ENCODE data around the gene ITGA3. TPM values are rescaled to one million over a fixed set of nuclear protein-coding genes. Genes with fewer than 3 reads are reported as not detected.

The ITGA3 gene
- polyA plus RNA-seq, 1 of the 3 experiments (the other 2 are of a cell fraction), result 766 TPM

- H3K9ac ChIP-seq, result no peak overlapping the region
Measured at GRCh38 chr17:50078430-50078829, 22.5 kb downstream of the ITGA3 start.

More at GRCh38 chr17:50078430-50078829, 22.5 kb downstream of the ITGA3 start:
- Histone ChIP-seq H3K9me3 (no peaks in the 10 kb centered on the region), H2AFZ (ENCODE audit: low read depth) (no peak overlapping the region), H3K36me3 (replicated peaks in 1 of 2; ENCODE audit: control insufficient read depth in 1 of 2, insufficient read depth in 2 of 2, low read length in 1 of 2) (peaks cover 91 to 97% of the 10 kb centered on the region in 2 experiments), H3F3A (replicated peaks; ENCODE audit: insufficient read depth) (peaks cover 99% of the 10 kb centered on the region), H3K4me3 (ENCODE audit: low read depth in 2 of 2, low read length in 1 of 2) (no peak overlapping the region), H3K4me2 (no peak overlapping the region), H3K79me2 (ENCODE audit: insufficient read depth) (peaks cover 75% of the 10 kb centered on the region), H3K4me1 (ENCODE audit: control insufficient read depth in 1 of 2, insufficient read depth in 2 of 2, low read depth in 1 of 2, low read length in 1 of 2) (no peaks in the 10 kb centered on the region), H3K9me2 (no peaks in the 10 kb centered on the region), H3K27ac (ENCODE audit: low read depth in 2 of 2, low read length in 1 of 2) (peak overlapping the region in 1 of 2 experiments; percentile 50; a peak in 1 of 4 replicates), H3K27me3 (ENCODE audit: insufficient read depth) (no peaks in the 10 kb centered on the region), H4K20me1 (ENCODE audit: insufficient read depth) (peaks cover 78% of the 10 kb centered on the region)
- DNase-seq, result no peak
- TF ChIP-seq GATA2 (CRISPR knock-in tag; IDR thresholded peaks at IDR 0.05) (no peak), MXI1 (IDR thresholded peaks at IDR 0.05; ENCODE audit: low read depth, low read length) (no peak), CHD2 (IDR thresholded peaks at IDR 0.05; ENCODE audit: low read length, partially characterized antibody) (no peak), RXRA (IDR thresholded peaks at IDR 0.05; ENCODE audit: borderline replicate concordance, low read depth) (no peak), YY1 (IDR thresholded peaks at IDR 0.05; ENCODE audit: low read depth) (no peak), SIN3A (IDR thresholded peaks at IDR 0.05; ENCODE audit: borderline replicate concordance, low read depth, low read length) (no peak), SMC3 (IDR thresholded peaks at IDR 0.05; ENCODE audit: low read depth, low read length) (no peak), RCOR1 (IDR thresholded peaks at IDR 0.05; ENCODE audit: low read length) (no peak), IRF3 (IDR thresholded peaks at IDR 0.05; ENCODE audit: low read depth, low read length) (no peak), TCF12 (IDR thresholded peaks at IDR 0.05) (no peak), FOSL2 (IDR thresholded peaks at IDR 0.05; ENCODE audit: borderline replicate concordance, low read depth) (no peak), FOXJ3 (CRISPR knock-in tag; IDR thresholded peaks at IDR 0.05) (no peak), CTCF (IDR thresholded peaks at IDR 0.05) (no peak), JUND (IDR thresholded peaks at IDR 0.05) (no peak), TEAD4 (IDR thresholded peaks at IDR 0.05; ENCODE audit: borderline replicate concordance, insufficient read depth) (no peak)
- CTCF ChIA-PET, result interaction anchor here (0.9 to 5.8 kb wide), 11 partner anchors 9 to 82 kb away, joined by 3 to 33 read pairs (median 5); partner anchors contain the start of gene ITGA3
- POLR2A ChIA-PET, result interaction anchor here (0.6 kb wide), 1 partner anchor 53 kb away, joined by 3 read pairs; no protein-coding TSS in a partner anchor
- WGBS (ENCODE audit: low lambda C conversion rate), result 84% methylated on average over 4 of the region's 4 CpGs
